ENCODE results near the gene ARSB. TPM values are rescaled to one million over a fixed set of nuclear protein-coding genes. Genes with fewer than 3 reads are reported as not detected.

Gene ARSB
- total RNA-seq, result 13.2 and 14.9 TPM in 2 replicates

GRCh38 chr5:78985116-78985724 lies at the start of gene ARSB:
Gene ARSB, minus strand, starts transcription at chr5:78985310. Its CDS starts 62 bp downstream, at chr5:78985248.

Small RNAs within 50 kb of the gene (small RNA-seq; reads per million reads assigned to genes)
- not detected for gene AC025755.1

Other genes with a start within 250 kb of the ARSB start
- gene DMGDH, start 84.4 kb upstream of the ARSB start, total RNA-seq, result 0.59 and 2.9 TPM in 2 replicates
- 5.1 and 5.3 TPM in 2 replicates for gene BHMT2, start 84.5 kb upstream of the ARSB start, total RNA-seq
- gene BHMT, start 126.5 kb upstream of the ARSB start, total RNA-seq, result not detected in 2 replicates